IgD-negative memory B cell (primary cell): ENCODE data around the gene RBFA. TPM values are rescaled to one million over a fixed set of nuclear protein-coding genes. Genes with fewer than 3 reads are reported as not detected.
A peak's percentile ranks its signal among the peaks of the same experiment; 100 is the strongest.

Source experiments
- H3K27ac Mint-ChIP-seq, 3 donors: one replicate each; pipeline ENCODE4 v1.8.0; 2020 to 2022; ENCODE audit warnings: mild to moderate bottlenecking in 3 of 3, mixed read lengths in 3 of 3, moderate library complexity in 1 of 3
- H3K27me3 Mint-ChIP-seq: one replicate; pipeline ENCODE4 v1.8.0; 2021; ENCODE audit warnings: mixed read lengths
- H3K36me3 Mint-ChIP-seq: one replicate; pipeline ENCODE4 v1.8.0; 2020; ENCODE audit warnings: mild to moderate bottlenecking, mixed read lengths
- H3K4me1 Mint-ChIP-seq, 3 donors: one replicate each; pipeline ENCODE4 v1.8.0; 2020 to 2022; ENCODE audit warnings: mixed read lengths in 3 of 3, mild to moderate bottlenecking in 1 of 3
- H3K4me3 Mint-ChIP-seq, 4 donors: one replicate each; pipeline ENCODE4 v1.8.0; 2020 to 2022; ENCODE audit warnings: mild to moderate bottlenecking in 4 of 4, mixed read lengths in 4 of 4, moderate library complexity in 3 of 4
- H3K9me3 Mint-ChIP-seq, 3 donors: one replicate each; pipeline ENCODE4 v1.8.0; 2020 to 2021; ENCODE audit warnings: mixed read lengths in 3 of 3, mild to moderate bottlenecking in 1 of 3
- polyA plus RNA-seq: library from polyadenylated mRNA; unstranded; fragments of 300-500 nt; fragmentation: Illumina TruSeq; gene quantifications from one replicate; pipeline ENCODE4 v1.2.3, GENCODE V29; 2021

RBFA gene
- polyA plus RNA-seq, 1 donor from 2014 or later, result 17.5 TPM

- Mint-ChIP-seq H3K27me3 (no peaks in the 10 kb centered on the region), H3K4me1 (peaks cover 7 to 22% (median 17%) of the 10 kb centered on the region in 3 donors), H3K27ac (peak overlapping the region in 1 of 3 donors; percentile 74), H3K9me3 (peaks cover 0 to 4% (median 3%) of the 10 kb centered on the region in 3 donors), H3K36me3 (peaks cover 14% of the 10 kb centered on the region), H3K4me3 (peak overlapping the region in 1 of 4 donors; percentile 58)
Measured at GRCh38 chr18:80037869-80038630, 3.8 kb downstream of the RBFA start.

- no peak overlapping the region for H3K4me3 Mint-ChIP-seq
- peaks cover 0 to 3% (median 0%) of the 10 kb centered on the region in 3 donors for H3K9me3 Mint-ChIP-seq
- peaks cover 19% of the 10 kb centered on the region for H3K36me3 Mint-ChIP-seq
- H3K4me1 Mint-ChIP-seq, result peaks cover 3 to 13% (median 7%) of the 10 kb centered on the region in 3 donors
- H3K27ac Mint-ChIP-seq, result no peak overlapping the region
- no peaks in the 10 kb centered on the region for H3K27me3 Mint-ChIP-seq
Measured at GRCh38 chr18:80040515-80040914, 6.3 kb downstream of the RBFA start.

- H3K27me3 Mint-ChIP-seq, result no peaks in the 10 kb centered on the region
- H3K36me3 Mint-ChIP-seq, result peaks cover 19% of the 10 kb centered on the region
Measured at GRCh38 chr18:80041424-80041823, 7.2 kb downstream of the RBFA start.

GRCh38 chr18:80042785-80043184 is 8.6 kb downstream of the RBFA start:
- H3K9me3 Mint-ChIP-seq, result peaks cover 0 to 2% (median 0%) of the 10 kb centered on the region in 3 donors

More at GRCh38 chr18:80041424-80041823, 7.2 kb downstream of the RBFA start:
- H3K9me3 Mint-ChIP-seq, result peaks cover 0 to 3% (median 0%) of the 10 kb centered on the region in 3 donors
- no peak overlapping the region for H3K4me3 Mint-ChIP-seq
- peaks cover 2 to 6% (median 3%) of the 10 kb centered on the region in 3 donors for H3K4me1 Mint-ChIP-seq
- no peak overlapping the region for H3K27ac Mint-ChIP-seq

GRCh38 chr18:80044072-80044471 is 9.8 kb downstream of the RBFA start:
- no peak overlapping the region for H3K27ac Mint-ChIP-seq
- H3K4me3 Mint-ChIP-seq, result no peak overlapping the region
- H3K27me3 Mint-ChIP-seq, result no peaks in the 10 kb centered on the region
- no peaks in the 10 kb centered on the region for H3K9me3 Mint-ChIP-seq
- H3K4me1 Mint-ChIP-seq, result peaks cover 0 to 2% (median 0%) of the 10 kb centered on the region in 3 donors
- H3K36me3 Mint-ChIP-seq, result peaks cover 18% of the 10 kb centered on the region

More at GRCh38 chr18:80042785-80043184, 8.6 kb downstream of the RBFA start:
- Mint-ChIP-seq H3K4me1 (peaks cover 2 to 6% (median 3%) of the 10 kb centered on the region in 3 donors), H3K4me3 (no peak overlapping the region), H3K27me3 (no peaks in the 10 kb centered on the region), H3K27ac (peak overlapping the region in 1 of 3 donors; percentile 57), H3K36me3 (peaks cover 17% of the 10 kb centered on the region)

GRCh38 chr18:80046011-80046410 is 11.8 kb downstream of the RBFA start:
- Mint-ChIP-seq H3K9me3 (no peaks in the 10 kb centered on the region), H3K4me1 (no peaks in the 10 kb centered on the region), H3K27me3 (no peaks in the 10 kb centered on the region), H3K27ac (no peak overlapping the region), H3K36me3 (peaks cover 17% of the 10 kb centered on the region), H3K4me3 (no peak overlapping the region)

GRCh38 chr18:80046431-80046830 is 12.2 kb downstream of the RBFA start:
- Mint-ChIP-seq H3K4me1 (no peaks in the 10 kb centered on the region), H3K27ac (no peak overlapping the region), H3K9me3 (peaks cover 2 to 4% (median 4%) of the 10 kb centered on the region in 3 donors), H3K4me3 (no peak overlapping the region), H3K27me3 (no peaks in the 10 kb centered on the region), H3K36me3 (peaks cover 18% of the 10 kb centered on the region)

GRCh38 chr18:80046961-80047541 is 12.8 kb downstream of the RBFA start:
- Mint-ChIP-seq H3K27ac (no peak overlapping the region), H3K9me3 (peaks cover 2 to 9% (median 4%) of the 10 kb centered on the region in 3 donors), H3K36me3 (peaks cover 16% of the 10 kb centered on the region), H3K27me3 (no peaks in the 10 kb centered on the region), H3K4me3 (no peak overlapping the region), H3K4me1 (no peaks in the 10 kb centered on the region)

GRCh38 chr18:80050797-80051196 is 16.6 kb downstream of the RBFA start:
- Mint-ChIP-seq H3K27me3 (no peaks in the 10 kb centered on the region), H3K4me1 (no peaks in the 10 kb centered on the region), H3K36me3 (peaks cover 9% of the 10 kb centered on the region), H3K9me3 (peaks cover 6 to 34% (median 23%) of the 10 kb centered on the region in 3 donors), H3K4me3 (no peak overlapping the region), H3K27ac (no peak overlapping the region)

GRCh38 chr18:80056095-80056494 is 21.9 kb downstream of the RBFA start:
- H3K27me3 Mint-ChIP-seq, result no peaks in the 10 kb centered on the region
- H3K4me3 Mint-ChIP-seq, result no peak overlapping the region
- peaks cover 7 to 58% (median 36%) of the 10 kb centered on the region in 3 donors for H3K9me3 Mint-ChIP-seq
- peaks cover 3% of the 10 kb centered on the region for H3K36me3 Mint-ChIP-seq
- H3K27ac Mint-ChIP-seq, result no peak overlapping the region
- H3K4me1 Mint-ChIP-seq, result no peaks in the 10 kb centered on the region

GRCh38 chr18:80059945-80060344 is 25.7 kb downstream of the RBFA start:
- no peaks in the 10 kb centered on the region for H3K4me1 Mint-ChIP-seq
- no peaks in the 10 kb centered on the region for H3K27me3 Mint-ChIP-seq
- peaks cover 3 to 47% (median 18%) of the 10 kb centered on the region in 3 donors for H3K9me3 Mint-ChIP-seq
- H3K4me3 Mint-ChIP-seq, result no peak overlapping the region
- no peaks in the 10 kb centered on the region for H3K36me3 Mint-ChIP-seq
- peak overlapping the region in 1 of 3 donors; percentile 39 for H3K27ac Mint-ChIP-seq

GRCh38 chr18:80065705-80066104 is 31.5 kb downstream of the RBFA start:
- Mint-ChIP-seq H3K27ac (no peak overlapping the region), H3K36me3 (no peaks in the 10 kb centered on the region), H3K4me1 (no peaks in the 10 kb centered on the region), H3K4me3 (no peak overlapping the region), H3K27me3 (no peaks in the 10 kb centered on the region), H3K9me3 (peaks cover 1 to 15% (median 1%) of the 10 kb centered on the region in 3 donors)

GRCh38 chr18:80067321-80067720 is 33.1 kb downstream of the RBFA start:
- no peaks in the 10 kb centered on the region for H3K27me3 Mint-ChIP-seq
- H3K9me3 Mint-ChIP-seq, result peaks cover 0 to 10% (median 1%) of the 10 kb centered on the region in 3 donors
- no peak overlapping the region for H3K4me3 Mint-ChIP-seq
- H3K36me3 Mint-ChIP-seq, result no peaks in the 10 kb centered on the region
- H3K4me1 Mint-ChIP-seq, result no peaks in the 10 kb centered on the region
- no peak overlapping the region for H3K27ac Mint-ChIP-seq

GRCh38 chr18:80067897-80068296 is 33.7 kb downstream of the RBFA start:
- Mint-ChIP-seq H3K36me3 (no peaks in the 10 kb centered on the region), H3K27ac (no peak overlapping the region), H3K4me3 (no peak overlapping the region), H3K27me3 (no peaks in the 10 kb centered on the region), H3K9me3 (peaks cover 0 to 5% (median 1%) of the 10 kb centered on the region in 3 donors), H3K4me1 (no peaks in the 10 kb centered on the region)

- peaks cover 0 to 1% (median under 1%) of the 10 kb centered on the region in 3 donors for H3K9me3 Mint-ChIP-seq
- no peak overlapping the region for H3K4me3 Mint-ChIP-seq
- H3K4me1 Mint-ChIP-seq, result no peaks in the 10 kb centered on the region
- H3K27me3 Mint-ChIP-seq, result no peaks in the 10 kb centered on the region
- H3K36me3 Mint-ChIP-seq, result no peaks in the 10 kb centered on the region
- no peak overlapping the region for H3K27ac Mint-ChIP-seq
Measured at GRCh38 chr18:80068571-80069272, 34.5 kb downstream of the RBFA start.
